HPDE6-E6E7 (cell line): ENCODE data around the gene MEOX1.
A peak's percentile ranks its signal among the peaks of the same experiment; 100 is the strongest.
"Not testable (repeated sequence)": the region's sequence is repeated elsewhere in the genome, so short reads cannot be mapped to it uniquely, and the experiment has no call there.

Experiments used
- DNase-seq: peaks from one replicate; pipeline ENCODE4 v3.0.0; 2011; ENCODE audit warnings: missing footprints; ENCODE audit errors: extremely low spot score

The MEOX1 gene

DNA sequence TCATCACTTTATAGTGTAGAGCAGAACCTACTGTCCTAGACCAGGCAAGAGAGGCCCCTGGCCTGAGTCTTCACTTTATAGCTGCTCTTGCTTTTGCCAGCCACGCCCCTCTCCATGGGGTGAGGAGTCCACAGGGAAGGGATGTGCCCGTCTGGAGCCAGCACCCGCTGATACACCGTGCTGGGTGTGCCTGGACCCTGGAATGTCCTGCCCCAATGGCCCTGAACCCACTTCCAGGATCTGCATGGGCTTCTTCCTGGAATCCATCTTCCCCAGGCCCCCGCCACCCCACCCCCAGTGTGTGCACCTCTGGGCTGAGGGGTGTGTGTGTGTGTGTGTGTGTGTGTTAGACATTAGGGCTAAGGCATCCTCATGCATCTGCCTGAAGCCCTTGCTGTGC is 44.9 kb downstream of the MEOX1 start:
- DNase-seq = no peak

DNA sequence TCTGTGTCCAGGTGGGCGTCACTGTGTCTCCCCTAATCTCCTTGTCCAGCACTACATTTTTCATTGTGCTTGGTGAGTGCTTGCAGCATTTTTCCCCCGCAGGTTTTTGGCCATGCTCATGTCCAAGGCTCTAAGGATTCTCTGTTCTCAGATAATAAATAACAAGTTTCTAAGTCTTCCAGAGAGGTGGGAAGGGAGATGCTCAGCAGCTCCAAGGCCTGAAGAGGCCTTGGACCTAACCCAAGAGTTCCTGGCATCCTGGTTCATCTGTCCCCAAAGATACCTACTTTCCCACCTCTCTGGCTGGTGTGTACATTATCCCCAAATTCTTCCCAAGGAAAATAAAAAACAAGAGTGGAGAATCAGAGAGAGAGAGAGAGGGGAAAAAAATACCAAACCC is 45.3 kb downstream of the MEOX1 start:
- no peak for DNase-seq

DNA sequence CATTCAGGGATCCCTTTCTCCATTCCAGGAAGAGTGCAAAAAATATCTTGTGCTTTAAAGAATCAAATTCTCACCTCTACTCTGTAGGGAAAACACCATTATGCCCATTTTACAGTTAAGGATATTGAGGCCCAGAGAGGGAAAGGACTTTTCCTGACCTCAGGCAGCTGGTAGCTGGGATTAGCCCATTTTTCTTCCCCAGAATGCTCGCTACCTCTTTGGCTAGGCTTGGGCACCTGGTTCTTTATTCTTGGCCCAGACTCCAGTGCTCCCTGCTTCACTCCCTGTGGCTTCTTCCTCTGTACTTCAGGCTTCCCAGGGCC is 45.7 kb downstream of the MEOX1 start:
- DNase-seq = no peak

DNA sequence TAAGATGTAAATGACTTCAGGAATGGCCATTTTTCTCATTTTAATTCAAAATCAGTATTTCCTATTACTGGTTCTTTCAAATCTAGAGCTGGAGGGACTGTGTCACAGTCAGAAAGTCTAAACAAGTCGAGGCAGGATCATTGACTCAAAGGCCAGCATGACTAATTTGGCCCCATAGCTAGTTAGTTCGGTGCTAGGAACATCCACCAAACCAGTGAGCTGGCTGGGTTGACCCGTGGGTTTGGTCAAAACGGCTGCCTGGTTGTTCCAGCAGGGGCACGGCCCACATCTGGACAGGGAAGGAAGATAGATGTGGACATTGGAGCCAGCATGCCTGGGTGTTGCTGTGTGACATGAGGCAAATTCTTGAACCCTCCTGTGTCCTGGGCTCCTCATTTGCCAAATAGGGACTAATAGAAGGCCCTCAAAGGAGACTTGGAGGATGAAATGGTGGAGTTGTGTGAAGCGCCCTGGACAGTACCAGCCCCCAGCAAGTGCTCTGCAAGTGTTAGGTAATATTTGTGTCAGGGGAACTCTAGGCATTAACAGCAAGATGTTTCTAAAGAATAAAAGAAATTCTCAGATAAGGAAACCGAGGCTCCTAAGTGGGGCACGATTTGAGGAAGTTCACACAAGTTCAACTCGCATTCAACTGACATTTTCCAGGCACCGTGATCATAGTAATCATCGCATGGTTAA is 46.2 kb downstream of the MEOX1 start:
- DNase-seq = peak; percentile 93

DNA sequence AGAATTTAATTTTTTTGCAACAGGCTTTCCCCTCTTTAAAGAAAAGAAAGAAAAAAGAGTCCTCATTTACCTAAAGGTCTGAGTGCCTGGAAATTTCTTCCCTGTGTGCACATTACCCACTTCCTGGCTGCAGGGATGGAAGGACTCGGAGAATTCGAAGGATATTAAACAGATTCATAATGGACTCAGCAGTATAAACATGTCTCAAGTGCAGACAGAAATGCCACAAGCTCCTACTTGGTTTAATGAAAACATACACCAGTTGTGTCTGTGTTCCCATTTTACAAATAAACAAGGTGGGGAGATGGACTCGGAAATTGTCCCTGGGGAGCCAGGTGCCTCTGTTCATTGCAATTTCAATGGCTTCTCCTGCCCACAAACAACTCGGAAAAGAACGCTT is 47.2 kb downstream of the MEOX1 start:
- no peak for DNase-seq

DNA sequence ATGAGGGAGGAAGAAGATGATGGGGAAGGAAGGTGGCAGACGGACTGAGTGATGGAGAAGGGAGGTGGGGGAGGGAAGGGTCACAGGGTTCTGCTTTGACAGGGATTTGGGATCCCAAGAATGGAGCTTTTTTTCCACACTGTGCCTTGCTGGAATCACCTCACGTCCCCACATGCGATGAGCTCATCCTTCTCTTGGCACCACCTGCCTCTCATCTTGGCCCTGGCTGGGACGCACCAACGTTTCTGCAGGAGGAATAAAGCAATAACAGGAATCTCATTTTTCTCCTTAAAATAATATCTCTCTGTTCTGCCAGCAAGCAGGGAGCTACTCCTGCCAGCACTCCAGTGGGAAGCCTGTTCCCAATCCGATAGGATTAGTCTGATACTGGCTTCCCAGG is 47.8 kb downstream of the MEOX1 start:
- DNase-seq = no peak

DNA sequence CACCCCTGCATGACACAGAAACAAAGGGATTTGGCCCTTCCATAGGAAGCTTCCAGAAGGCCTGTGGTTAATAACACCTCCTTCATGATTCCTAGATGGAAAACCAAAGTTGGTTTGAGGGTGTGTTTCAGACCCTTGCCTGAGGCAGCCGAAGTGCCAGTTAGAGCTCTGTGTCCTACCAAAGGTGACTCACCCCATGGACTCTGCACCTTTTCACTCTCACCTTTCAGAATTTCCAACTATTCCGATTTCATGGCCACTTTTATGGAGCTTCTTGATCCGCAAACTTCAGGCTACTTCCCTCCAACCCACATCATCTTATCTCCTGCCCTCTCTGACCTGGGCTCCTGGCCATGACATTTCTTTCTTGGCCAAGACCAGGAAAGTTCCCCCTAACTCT is 49.2 kb downstream of the MEOX1 start:
- no peak for DNase-seq

DNA sequence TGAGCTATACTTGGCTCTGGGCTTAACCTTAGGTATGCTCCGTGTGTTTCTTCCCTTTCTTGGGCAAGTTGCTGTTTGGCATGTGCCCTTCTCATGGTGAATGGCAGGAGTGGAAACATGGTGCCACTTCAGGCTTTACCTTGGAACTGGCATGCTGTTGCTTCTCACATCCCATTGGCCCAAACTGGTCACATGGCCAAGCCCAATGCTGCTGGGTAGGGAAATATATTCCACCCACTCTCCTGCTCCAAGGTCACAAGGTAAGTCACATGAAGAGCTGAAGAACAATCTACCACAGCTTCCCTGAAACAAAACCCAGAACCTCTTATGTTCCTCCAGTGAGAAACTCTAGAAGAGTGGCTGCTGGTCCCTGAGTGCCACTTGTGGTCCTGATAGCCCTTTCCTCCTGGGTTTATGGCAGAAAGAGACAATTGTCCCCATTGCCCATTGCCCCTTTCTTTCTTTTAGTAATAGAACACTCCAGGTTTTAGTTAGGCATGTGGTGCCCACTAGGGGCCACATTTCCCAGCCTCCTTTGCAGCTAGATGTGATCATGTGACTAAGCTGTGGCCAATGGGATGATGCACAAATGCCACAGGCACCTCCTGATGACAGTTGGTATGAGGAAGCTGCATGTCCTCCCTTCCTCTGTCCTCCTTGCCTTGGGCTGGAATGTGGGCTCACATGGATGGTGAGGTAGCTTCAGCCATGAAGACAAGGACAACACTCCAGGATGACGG is 50.3 kb downstream of the MEOX1 start:
- DNase-seq = no peak

DNA sequence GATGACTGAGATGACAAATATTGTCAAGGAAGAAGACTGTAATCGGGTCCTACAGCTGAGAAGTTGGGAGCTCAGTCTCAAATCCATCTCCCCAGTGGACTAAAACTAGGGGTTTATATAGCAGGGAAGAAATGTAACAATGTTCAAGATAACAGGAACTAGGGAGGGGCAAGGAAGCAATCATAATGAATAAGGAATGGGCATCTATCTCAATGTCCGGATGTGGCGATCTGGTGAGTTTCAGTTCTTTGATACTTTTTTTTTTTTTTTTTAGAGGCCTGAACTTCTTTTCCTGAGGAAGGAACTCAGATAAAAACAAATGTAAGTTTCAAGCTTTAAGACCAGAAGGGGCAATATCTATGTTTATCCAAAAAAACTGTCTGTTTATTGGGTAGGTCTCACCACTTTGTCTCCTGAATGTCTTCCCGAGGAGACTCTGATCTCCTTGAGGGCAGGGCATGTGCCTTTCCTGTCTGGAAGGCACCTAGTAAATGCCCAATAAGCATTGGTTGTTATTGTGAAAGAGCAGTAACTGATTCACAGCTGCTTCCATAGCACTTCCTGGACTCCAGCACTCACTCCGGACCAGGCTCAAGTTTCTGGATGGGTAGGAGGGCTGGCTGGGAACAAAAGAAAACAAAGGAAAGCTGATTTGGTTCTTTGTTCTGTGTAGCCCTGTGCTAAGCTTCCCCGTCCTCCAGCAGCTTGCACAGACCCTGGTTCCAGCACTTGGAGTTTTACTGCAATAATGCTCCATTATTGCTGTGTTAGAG is 51.9 kb downstream of the MEOX1 start:
- no peak for DNase-seq

DNA sequence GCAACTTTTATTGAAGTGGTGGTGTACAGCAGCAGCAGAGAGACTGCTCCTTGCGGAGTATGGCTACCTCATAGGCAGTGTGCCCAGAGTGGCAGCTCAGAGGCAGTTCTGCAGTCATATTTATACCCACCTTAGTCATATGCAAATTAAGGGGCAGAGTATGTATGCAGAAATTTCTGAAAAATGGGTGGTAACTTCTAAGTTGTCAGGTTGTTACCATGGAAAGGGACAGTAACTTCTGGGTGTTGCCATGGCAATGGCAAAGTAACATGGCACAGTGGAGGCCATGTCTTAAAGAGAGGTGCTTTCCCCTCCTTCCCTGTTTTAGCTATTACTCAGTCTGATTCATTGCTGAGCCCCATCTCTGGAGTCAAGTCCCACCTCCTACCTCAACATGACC is 53.4 kb downstream of the MEOX1 start:
- no peak for DNase-seq

DNA sequence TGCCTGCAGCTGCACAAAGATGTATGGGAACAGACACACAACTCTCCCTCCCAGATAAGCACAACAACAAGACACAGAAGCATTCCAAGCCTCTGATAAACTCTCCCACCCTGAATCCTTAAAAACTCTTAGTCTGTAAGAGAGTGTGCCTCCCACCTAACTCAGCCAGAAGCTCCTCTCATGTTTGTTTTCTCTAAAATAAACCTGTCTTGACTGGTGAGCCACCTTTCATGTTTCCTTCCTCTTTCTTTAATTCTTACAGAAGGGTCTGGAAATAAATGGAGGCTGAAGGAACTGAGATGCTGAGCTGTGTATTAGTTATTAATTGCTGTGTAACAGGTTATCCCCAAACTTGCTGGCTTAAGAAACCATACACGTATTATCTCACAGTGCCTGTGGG is 57.2 kb downstream of the MEOX1 start:
- DNase-seq = no peak

DNA sequence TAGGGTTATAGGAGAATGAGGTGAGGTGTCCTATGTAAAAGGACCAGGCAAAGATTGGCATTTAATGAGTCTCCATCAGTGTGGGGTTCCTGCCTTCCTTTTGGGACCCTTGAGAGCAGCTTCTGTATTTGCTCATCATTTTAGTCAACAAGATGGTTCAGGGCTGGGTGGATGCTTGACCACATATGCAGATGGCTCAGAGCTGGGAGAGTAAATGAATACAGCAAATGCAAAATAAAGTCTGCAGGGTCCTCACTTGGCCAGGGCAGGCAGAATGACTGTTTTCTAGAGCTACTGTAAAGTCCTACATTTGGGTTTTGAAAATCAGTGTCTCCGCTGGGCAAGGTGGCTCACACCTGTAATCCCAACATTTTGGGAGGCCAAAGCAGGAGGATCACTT is 58.4 kb downstream of the MEOX1 start:
- no peak for DNase-seq

DNA sequence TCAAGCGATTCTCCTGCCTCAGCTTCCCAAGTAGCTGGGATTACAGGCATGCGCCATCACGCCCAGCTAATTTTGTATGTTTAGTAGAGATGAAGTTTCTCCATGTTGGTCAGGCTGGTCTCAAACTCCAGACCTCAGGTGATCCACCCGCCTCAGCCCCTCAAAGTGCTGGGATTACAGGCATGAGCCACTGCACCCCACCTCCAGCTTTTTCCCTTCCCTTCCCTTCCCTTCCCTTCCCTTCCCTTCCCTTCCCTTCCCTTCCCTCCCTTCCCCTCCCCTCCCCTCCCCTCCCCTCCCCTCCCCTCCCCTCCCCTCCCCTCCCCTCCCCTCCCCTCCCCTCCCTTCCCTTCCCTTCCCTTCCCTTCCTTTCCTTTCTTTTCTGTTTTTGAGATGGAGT is 59.2 kb downstream of the MEOX1 start:
- not testable (repeated sequence) for DNase-seq

DNA sequence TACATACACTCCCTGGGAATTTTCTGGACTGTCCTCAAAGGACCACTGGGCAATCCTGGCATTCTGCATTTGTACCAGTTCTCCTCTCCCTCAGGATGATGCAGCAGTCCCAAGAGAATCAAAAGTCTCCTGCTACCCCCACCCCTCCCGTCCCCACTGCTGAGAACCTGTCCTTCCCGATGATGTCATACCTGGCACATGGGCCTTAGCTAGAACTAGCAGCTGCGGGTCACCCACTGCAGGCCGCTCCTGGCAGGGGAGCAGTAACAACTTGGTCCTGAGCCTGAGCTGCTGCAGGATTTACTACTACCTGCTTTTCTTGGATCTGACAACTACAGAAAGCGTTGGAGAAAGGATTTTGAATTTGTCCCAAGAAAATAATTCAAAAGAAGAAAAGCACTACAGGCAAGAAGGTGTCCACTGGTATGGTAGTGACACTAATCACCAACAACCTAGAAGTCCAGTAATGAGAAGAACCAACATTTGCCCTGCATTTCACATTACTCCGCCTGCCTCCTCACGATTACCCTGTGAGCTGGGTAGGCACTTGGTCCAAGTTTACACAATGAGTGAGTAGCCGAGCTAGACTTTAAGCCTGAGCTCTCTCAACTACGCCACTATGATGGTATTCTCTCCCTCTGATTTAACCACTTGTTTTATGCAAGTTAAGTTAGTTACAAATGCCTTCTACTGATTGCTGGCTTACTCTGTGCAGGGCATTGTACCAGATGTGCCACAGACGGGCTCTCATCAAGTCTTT is 60.3 kb downstream of the MEOX1 start:
- no peak for DNase-seq

DNA sequence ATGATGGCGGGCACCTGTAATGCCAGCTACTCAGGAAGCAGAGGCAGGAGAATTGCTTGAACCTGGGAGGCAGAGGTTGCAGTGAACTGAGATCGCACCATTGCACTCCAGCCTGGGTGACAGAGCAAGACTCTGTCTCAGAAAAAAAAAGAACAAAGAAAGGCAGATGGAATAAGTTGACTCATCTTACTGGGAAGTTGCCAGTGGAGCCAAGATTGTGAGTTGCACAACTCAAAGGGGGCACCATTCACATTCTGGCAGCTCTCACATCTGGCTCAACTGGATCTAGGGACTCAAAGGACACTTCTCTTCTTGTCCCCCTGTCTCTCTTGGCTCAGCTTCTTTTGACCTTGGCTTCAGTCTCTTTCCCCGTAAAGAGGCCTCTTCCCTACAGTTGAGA is 61.9 kb downstream of the MEOX1 start:
- no peak for DNase-seq

DNA sequence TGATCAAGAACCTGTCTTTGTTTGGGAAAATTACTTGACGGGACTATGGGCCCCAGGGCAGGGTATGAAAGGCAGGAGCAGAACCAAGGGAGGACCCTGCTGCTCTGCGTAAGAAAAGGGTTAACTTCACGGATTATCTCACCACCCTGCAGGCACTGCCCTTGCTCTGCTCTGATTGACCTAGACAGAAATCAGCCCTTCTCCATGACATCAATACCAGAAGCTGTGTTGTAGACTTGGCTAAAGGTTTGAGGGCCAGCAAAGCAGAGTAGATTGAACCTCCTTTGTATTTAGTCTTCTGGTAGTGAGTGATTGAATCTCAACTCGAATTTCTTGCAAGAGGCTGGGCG is 62.7 kb downstream of the MEOX1 start:
- no peak for DNase-seq

DNA sequence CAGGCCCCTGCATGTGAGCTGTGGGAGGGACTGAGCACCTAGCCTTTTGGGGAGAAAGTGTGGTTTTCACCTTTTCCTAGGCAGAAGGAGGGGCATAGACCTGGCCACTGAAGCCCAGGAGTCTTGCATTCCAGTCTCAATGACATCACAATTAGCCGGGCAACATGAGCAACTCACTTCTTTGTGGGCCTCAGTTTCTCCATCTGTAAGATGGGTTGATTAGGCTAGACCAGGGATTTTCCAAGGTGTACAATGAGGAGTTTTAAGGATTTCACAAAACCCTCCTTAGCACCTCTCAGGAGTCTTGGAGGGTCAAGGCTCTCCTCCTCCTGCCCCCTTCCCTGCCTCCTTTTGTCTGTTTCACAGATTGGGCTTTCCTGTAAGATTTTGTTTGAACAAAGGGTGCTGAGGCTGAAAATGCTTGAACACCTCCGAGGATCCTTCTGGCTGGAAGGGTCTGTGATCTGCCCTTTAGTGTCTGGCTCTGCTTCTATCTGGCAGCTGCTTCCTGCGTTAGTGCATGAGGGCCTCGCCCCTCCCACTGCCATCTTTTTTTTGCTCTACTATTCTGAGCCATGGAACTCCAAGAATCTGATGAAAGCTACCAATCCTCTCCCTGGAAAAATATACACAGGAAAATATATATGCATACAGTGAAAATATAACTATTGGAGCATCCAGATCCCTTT is 63.2 kb downstream of the MEOX1 start:
- no peak for DNase-seq

DNA sequence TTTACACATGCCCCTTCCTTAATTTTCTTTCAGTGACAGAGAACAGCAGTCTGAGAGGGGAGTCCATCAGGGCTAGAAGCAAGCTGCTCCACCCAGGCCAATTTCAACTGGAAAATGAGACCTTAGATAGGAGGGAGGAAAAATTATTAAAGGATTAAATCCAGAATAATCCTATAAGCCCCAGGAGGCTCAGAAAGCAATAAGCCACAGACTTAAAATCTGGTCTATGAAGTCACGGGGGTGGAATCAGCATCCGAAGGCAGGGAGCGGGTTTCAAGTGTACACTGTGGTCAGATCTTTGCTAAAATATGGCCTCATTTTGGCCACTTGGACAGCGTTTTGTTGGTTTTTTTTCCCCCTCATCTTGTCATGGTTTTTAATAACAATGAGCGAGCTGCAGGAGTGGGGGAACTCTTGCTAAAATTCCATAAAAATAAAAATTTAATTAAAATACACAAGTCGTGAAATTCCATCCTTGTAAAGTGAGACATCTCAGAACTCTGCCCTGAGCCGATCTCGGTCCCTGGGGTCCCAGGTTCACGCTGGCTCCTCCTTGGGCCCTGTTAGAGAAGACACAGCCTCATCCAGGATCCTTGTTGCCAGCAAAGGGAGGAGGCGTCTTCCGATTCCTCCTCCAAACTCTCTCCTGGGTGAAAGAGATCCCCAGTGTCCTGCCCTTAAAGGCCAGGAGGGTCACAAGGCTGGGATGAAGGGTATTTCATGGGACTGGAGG is 63.9 kb downstream of the MEOX1 start:
- DNase-seq = no peak

DNA sequence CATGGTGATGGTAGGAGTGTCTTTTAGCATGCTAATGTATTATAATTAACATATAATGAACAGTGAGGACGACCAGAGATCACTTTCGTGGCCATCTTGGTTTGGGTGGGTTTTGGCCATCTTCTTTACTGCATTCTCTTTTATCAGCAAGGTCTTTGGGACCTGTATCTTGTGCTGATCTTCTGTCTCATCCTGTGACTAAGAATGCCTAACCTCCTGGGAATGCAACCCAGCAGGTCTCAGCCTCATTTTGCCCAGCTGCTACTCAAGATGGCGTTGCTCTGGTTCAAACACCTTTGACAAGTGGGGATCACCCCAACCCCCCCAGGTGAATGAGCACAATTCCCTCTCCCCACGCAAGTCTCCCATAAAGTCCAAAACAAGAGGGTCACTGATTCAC is 66.3 kb downstream of the MEOX1 start:
- no peak for DNase-seq

DNA sequence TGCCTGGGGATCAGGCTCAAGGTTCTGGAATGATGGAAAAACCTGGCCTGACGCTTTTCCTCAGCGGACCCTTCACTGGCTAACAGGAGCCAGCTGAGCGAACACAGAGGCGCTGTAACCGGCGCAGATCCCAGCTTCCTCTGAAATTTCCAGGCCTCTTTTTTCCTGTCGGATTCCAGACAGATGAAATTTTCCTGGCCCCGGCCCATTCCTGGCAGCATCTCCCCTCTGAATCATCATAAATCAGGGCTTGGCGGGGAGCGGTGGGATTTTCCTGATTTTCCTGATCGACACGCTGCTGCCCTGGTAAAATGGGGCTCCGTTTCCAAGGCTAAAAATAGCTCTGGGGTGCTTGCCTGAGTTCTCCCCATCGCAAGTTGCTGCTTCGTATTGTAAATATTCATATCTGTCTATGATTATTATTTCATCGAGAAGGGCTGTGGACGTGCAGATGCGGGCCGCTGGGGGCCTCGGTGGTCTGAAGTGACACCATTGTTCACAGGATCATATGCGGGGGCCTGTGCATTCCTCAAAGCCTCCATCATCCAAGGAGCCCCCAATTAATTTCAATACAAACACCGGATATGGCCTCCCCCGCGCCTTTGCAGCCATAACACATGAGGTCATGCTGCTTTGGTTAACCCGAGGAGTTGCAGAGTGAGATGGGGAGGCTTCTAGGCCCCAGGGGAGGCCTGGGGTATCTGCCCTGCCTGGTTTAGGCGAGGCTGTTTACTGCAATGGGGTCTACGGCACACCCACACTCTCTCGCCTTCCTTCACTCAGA is 69.8 kb downstream of the MEOX1 start:
- no peak for DNase-seq
